CD14-positive monocyte (primary cell): ENCODE measurements around the gene FBXL12. TPM values are rescaled to one million over a fixed set of nuclear protein-coding genes. Genes with fewer than 3 reads are reported as not detected.

Experiments used
- DNase-seq, 3 donors: peaks; one replicate each; pipeline ENCODE4 v3.0.0-alpha.2; 2011 to 2022
- H2AFZ ChIP-seq: 2 replicates; pipeline ENCODE4 v1.6.0; 2012; ENCODE audit warnings: mild to moderate bottlenecking, low read depth, low read length, inconsistent platforms; ENCODE audit not compliant: insufficient read depth, poor library complexity, severe bottlenecking
- H3K27ac ChIP-seq, 2 donors: 1 replicate in 1 of 2; 2 replicates in 1 of 2; pipeline ENCODE4 v1.5.1; 2012 to 2013; ENCODE audit warnings: low read length in 2 of 2, control low read depth in 1 of 2, inconsistent platforms in 1 of 2, low read depth in 1 of 2, mild to moderate bottlenecking in 1 of 2
- H3K27me3 ChIP-seq, 2 donors: one replicate each; pipeline versions ENCODE4 v1.6.0 to v1.6.1; 2011 to 2013; ENCODE audit warnings: low read length in 2 of 2; ENCODE audit not compliant: control insufficient read depth in 2 of 2, insufficient read depth in 2 of 2
- H3K36me3 ChIP-seq, 2 donors: replicated peaks in 1 of 2; 1 replicate in 1 of 2; 2 replicates in 1 of 2; pipeline versions ENCODE4 v1.5.1 to v1.6.1; 2012 to 2013; ENCODE audit warnings: low read length in 2 of 2, control low read depth in 1 of 2, inconsistent platforms in 1 of 2, mild to moderate bottlenecking in 1 of 2; ENCODE audit not compliant: insufficient read depth in 2 of 2, control insufficient read depth in 1 of 2
- H3K4me1 ChIP-seq, 2 donors: 1 replicate in 1 of 2; 2 replicates in 1 of 2; pipeline versions ENCODE4 v1.5.1 to v1.6.1; 2012 to 2013; ENCODE audit warnings: low read length in 2 of 2, control low read depth in 1 of 2, inconsistent platforms in 1 of 2, mild to moderate bottlenecking in 1 of 2, moderate library complexity in 1 of 2; ENCODE audit not compliant: insufficient read depth in 2 of 2, control insufficient read depth in 1 of 2
- H3K4me2 ChIP-seq: replicated peaks from 2 replicates; pipeline ENCODE3; 2012; ENCODE audit warnings: low read length, moderate library complexity, mild to moderate bottlenecking; ENCODE audit not compliant: poor library complexity, severe bottlenecking; ENCODE audit errors: extremely low read depth
- H3K4me3 ChIP-seq, 3 experiments: fragments of 200-600 bp in 1 of 3; sonication (generic) in 1 of 3; replicated peaks in 1 of 3; 1 replicate in 2 of 3; 2 replicates in 1 of 3; pipeline ENCODE4 v1.5.1; 2011 to 2013; ENCODE audit warnings: low read length in 3 of 3, mild to moderate bottlenecking in 3 of 3, control low read depth in 2 of 3, low read depth in 2 of 3, inconsistent platforms in 1 of 3, moderate library complexity in 1 of 3
- H3K79me2 ChIP-seq: 2 replicates; pipeline ENCODE4 v1.6.0; 2012; ENCODE audit warnings: mild to moderate bottlenecking, control low read depth, inconsistent platforms, low read length, moderate library complexity; ENCODE audit not compliant: insufficient read depth
- H3K9ac ChIP-seq: 2 replicates; pipeline ENCODE4 v1.6.0; 2017; ENCODE audit warnings: low read length, mild to moderate bottlenecking; ENCODE audit not compliant: insufficient read depth, poor library complexity, severe bottlenecking
- H3K9me3 ChIP-seq, 2 donors: replicated peaks in 1 of 2; 1 replicate in 1 of 2; 2 replicates in 1 of 2; pipeline versions ENCODE4 v1.5.1 to v1.6.1; 2012 to 2013; ENCODE audit warnings: low read length in 2 of 2, control low read depth in 1 of 2; ENCODE audit not compliant: control insufficient read depth in 1 of 2, insufficient read depth in 1 of 2
- H4K20me1 ChIP-seq: 2 replicates; pipeline ENCODE4 v1.6.0; 2012; ENCODE audit warnings: mild to moderate bottlenecking, low read length, control low read depth, moderate library complexity; ENCODE audit not compliant: insufficient read depth
- H3K27ac Mint-ChIP-seq, 7 donors: one replicate each; pipeline ENCODE4 v1.8.0; 2020; ENCODE audit warnings: mild to moderate bottlenecking in 7 of 7, mixed read lengths in 7 of 7, moderate library complexity in 6 of 7, inconsistent platforms in 2 of 7
- H3K27me3 Mint-ChIP-seq, 3 donors: one replicate each; pipeline ENCODE4 v1.8.0; 2021 to 2022; ENCODE audit warnings: low read depth in 3 of 3, mild to moderate bottlenecking in 3 of 3, mixed read lengths in 3 of 3, moderate library complexity in 3 of 3, inconsistent platforms in 1 of 3
- H3K36me3 Mint-ChIP-seq, 2 donors: one replicate each; pipeline ENCODE4 v1.8.0; 2020; ENCODE audit warnings: mixed read lengths in 2 of 2, inconsistent platforms in 1 of 2, mild to moderate bottlenecking in 1 of 2
- H3K4me1 Mint-ChIP-seq: one replicate; pipeline ENCODE4 v1.8.0; 2020; ENCODE audit warnings: mild to moderate bottlenecking, mixed read lengths
- H3K4me3 Mint-ChIP-seq, 2 donors: one replicate each; pipeline ENCODE4 v1.8.0; 2020; ENCODE audit warnings: mild to moderate bottlenecking in 2 of 2, mixed read lengths in 2 of 2, moderate library complexity in 1 of 2
- H3K9me3 Mint-ChIP-seq, 7 donors: one replicate each; pipeline ENCODE4 v1.8.0; 2020 to 2022; ENCODE audit warnings: mixed read lengths in 7 of 7, mild to moderate bottlenecking in 6 of 7, moderate library complexity in 6 of 7, inconsistent platforms in 2 of 7
- CTCF ChIP-seq: fragments of 200-600 bp; IDR thresholded peaks from one replicate; pipeline ENCODE4 v1.8.0; 2022; ENCODE audit warnings: antibody characterized with exemption, mild to moderate bottlenecking
- WGBS: methylation state at CpG from one replicate; pipeline ENCODE4 v1.1.5; 2013; ENCODE audit warnings: missing lambda C conversion rate; ENCODE audit not compliant: insufficient coverage; 5-methylcytosine and 5-hydroxymethylcytosine counted together
- intact Hi-C, 2 donors: fragments of 100-400 bp; cut with micrococcal nuclease; formaldehyde crosslinking; loops; one replicate each; pipeline versions ENCODE4 v1.15.0 to v1.15.1; 2023
- polyA plus RNA-seq, 3 donors: library from polyadenylated mRNA; depleted of rRNA in 1 of 3; unstranded in 2 of 3; stranded (reverse) in 1 of 3; fragments of 300-500 nt in 2 of 3; fragments of >200 nt in 1 of 3; fragmentation: Illumina TruSeq in 2 of 3; gene quantifications; 1 replicate in 2 of 3; 2 replicates in 1 of 3; pipeline ENCODE4 v1.2.3, GENCODE V29; 2012 to 2021

The FBXL12 gene
- polyA plus RNA-seq, 3 donors = 6.6 to 49.8 (median 8.1) TPM

- Histone ChIP-seq H2AFZ (no peak overlapping the region), H3K4me2 (no peak overlapping the region), H4K20me1 (no peaks in the 10 kb centered on the region), H3K4me3 (no peak overlapping the region), H3K9me3 (no peaks in the 10 kb centered on the region), H3K27ac (no peak overlapping the region), H3K36me3 (no peaks in the 10 kb centered on the region), H3K9ac (no peak overlapping the region), H3K79me2 (no peaks in the 10 kb centered on the region), H3K27me3 (no peaks in the 10 kb centered on the region), H3K4me1 (peaks cover 0 to 12% of the 10 kb centered on the region in 2 donors)
- intact Hi-C loops = no loop called here
- H3K27ac Mint-ChIP-seq = peak overlapping the region in 1 of 7 donors; percentile 27
- H3K36me3 Mint-ChIP-seq = no peaks in the 10 kb centered on the region
- H3K27me3 Mint-ChIP-seq = peaks cover 3 to 9% (median 4%) of the 10 kb centered on the region in 3 donors
- peaks cover 0 to 2% (median 0%) of the 10 kb centered on the region in 7 donors for H3K9me3 Mint-ChIP-seq
- no peak for TF ChIP-seq CTCF
- no peak overlapping the region for H3K4me3 Mint-ChIP-seq
- H3K4me1 Mint-ChIP-seq = peaks cover 14% of the 10 kb centered on the region
- WGBS = 86% methylated on average over 1 of the region's 1 CpG
- DNase-seq = no peak
These were observed 42.6 kb upstream of the FBXL12 start for GRCh38 chr19:9861503-9861902.

GRCh38 chr19:9860407-9860806 lies 41.5 kb upstream of the FBXL12 start:
- Mint-ChIP-seq H3K4me1 (peaks cover 14% of the 10 kb centered on the region), H3K27ac (no peak overlapping the region), H3K4me3 (no peak overlapping the region), H3K27me3 (peaks cover 2 to 9% (median 3%) of the 10 kb centered on the region in 3 donors), H3K36me3 (no peaks in the 10 kb centered on the region), H3K9me3 (peaks cover 0 to 2% (median 0%) of the 10 kb centered on the region in 7 donors)
- TF ChIP-seq CTCF = no peak
- Histone ChIP-seq H3K79me2 (no peaks in the 10 kb centered on the region), H3K9me3 (no peaks in the 10 kb centered on the region), H3K36me3 (no peaks in the 10 kb centered on the region), H4K20me1 (no peaks in the 10 kb centered on the region), H3K27ac (no peak overlapping the region), H3K9ac (no peak overlapping the region), H3K4me2 (no peak overlapping the region), H2AFZ (no peak overlapping the region), H3K27me3 (no peaks in the 10 kb centered on the region), H3K4me1 (peaks cover 0 to 12% of the 10 kb centered on the region in 2 donors), H3K4me3 (no peak overlapping the region)
- WGBS = 84% methylated on average over 2 of the region's 8 CpGs
- intact Hi-C loops = no loop called here
- no peak for DNase-seq
